Muscle of arm (tissue), 12 donors: Measurements from ENCODE around the gene ARSD. TPM values are rescaled to one million over a fixed set of nuclear protein-coding genes. Genes with fewer than 3 reads are reported as not detected.
"Not testable (repeated sequence)": the region's sequence is repeated elsewhere in the genome, so short reads cannot be mapped to it uniquely, and the experiment has no call there.

Source experiments
- DNase-seq: peaks from one replicate; pipeline ENCODE4 v3.0.0-alpha.2; 2013
- polyA plus RNA-seq, 12 donors: library from polyadenylated mRNA; unstranded; fragments of 120-200 nt; gene quantifications; one replicate each; pipeline ENCODE4 v1.2.1, GENCODE V29; 2013; ENCODE audit not compliant: insufficient read length in 12 of 12

Gene ARSD
- polyA plus RNA-seq, 12 donors = 8.0 to 15.5 (median 9.3) TPM; not detected in 1

DNA sequence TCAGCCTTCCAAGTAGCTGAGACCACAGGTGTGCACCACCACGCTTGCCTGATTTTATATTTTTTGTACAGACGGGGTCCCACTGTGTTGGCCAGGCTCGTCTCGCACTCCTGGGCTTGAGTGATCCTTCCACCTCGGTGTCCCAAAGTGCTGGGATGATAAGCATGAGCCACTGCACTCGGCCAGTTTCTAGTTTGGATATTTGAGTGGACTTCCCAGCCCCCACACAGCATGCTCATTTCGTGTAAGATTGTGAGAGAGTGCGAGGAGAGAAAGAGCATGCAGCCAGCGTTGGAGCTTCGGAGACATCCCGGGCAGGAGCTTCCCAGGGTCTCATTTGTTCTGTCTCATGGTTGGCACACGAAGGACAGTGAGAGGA, 31.8 kb downstream of the ARSD start:
- DNase-seq = no peak

DNA sequence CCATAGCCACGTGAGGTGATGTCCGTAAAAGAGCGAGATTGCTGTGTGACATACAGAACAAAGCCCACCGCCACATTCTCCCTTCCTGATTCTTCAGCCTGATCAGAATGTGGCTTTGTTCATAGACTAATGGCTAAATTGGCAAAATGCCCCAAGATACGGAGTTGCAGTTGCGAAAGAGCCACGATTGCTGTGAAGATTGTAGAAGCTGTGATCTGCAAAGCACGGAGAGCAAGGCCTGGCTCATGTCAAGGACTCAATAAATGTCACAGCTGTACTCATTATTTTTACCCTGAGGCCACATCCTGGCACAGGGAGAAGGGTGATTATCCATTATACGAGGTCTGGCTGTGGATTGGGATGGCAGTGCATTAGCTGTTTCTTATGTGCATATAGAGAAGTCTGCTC, 34.2 kb downstream of the ARSD start:
- no peak for DNase-seq

DNA sequence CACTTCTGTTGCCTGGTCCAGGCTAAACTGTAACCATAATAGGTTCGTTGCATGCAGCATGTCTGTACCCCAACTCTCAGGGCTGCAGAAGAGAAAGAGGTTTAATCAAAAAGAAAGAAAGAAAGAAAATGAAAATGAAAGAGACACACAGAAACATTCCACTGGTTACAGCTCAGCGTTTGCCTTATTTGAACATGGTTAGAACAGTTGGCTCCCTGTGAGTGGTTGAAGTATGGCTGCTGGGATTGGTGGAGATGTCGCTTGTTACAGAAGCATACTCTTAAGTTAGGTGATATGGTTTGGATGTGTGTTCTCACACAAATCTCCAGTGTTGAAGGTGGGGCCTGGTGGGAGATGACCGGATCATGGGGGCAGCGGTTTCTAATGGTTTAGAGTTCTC, 36.3 kb downstream of the ARSD start:
- no peak for DNase-seq

DNA sequence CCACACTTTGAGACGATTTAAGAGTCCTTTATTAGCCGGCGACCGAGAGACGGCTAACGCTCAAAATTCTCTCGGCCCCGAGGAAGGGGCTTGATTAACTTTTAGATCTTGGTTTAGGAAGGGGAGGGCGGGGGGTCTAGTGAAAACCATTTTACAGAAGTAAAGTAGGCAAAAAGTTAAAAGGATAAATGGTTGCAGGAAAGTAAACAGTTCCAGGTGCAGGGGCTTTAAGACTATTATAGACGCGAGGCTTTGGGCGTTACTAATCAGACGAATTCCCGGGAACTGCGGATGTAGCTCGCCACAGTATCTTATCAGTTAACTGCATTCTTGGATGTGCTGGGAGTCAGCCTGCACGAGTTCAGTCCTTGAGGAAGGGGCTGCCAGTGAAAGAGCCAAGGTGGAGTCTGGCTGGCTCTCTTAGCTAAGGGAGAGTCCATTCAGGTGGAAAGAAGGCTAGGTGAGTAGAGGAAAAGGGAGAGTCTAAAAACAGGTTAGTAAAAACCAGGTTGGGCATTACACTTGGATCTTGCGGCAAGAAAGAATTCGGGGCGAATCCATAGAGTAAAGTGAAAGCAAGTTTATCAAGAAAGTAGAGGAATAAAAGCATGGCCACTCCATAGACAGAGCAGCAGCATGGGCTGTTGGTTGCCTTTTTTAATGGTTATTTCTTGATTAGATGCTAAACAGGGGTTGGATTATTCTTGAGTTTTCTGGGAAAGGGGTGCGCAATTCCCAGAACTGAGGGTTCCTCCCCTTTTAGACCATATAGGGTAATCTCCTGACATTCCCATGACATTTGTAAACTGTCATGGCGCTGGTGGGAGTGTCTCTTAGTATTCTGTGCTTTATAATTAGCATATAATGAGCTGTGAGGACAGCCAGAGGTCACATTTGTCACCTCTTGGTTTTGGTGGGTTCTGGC, 38.3 kb downstream of the ARSD start:
- DNase-seq = not testable (repeated sequence)

DNA sequence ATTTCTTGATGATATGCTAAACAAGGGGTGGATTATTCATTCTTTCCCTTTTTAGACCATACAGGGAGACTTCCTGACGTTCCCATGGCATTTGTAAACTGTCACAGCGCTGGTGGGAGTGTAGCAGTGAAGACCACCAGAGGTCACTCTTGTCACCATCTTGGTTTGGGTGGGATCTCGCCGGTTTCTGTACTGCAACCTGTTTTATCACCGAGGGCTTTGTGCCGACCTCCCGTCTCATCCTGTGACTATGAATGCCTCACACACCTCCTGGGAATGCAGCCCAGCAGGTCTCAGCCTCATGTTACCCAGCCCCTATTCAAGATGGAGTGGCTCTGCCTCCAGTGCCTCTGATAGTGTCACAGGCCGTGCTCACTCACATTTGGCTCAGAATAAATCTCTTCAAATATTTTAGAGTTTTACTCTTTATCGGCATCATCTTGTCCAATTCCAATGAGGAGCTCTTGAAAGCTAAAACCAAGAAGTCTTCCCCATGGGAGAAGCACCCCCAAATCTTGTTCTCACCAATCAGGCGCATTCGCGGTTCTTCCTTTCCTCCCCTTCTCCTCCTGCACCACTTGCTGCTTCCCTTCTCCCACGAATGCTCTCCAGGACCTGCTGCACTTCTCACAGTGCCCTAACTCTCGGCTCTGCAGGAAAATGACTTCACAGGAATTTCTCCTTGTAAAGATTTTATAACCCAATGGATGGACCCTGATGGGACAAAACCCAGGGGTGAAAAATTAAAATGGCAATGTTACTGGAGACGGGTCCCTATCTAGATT, 39.2 kb downstream of the ARSD start:
- DNase-seq = not testable (repeated sequence)

DNA sequence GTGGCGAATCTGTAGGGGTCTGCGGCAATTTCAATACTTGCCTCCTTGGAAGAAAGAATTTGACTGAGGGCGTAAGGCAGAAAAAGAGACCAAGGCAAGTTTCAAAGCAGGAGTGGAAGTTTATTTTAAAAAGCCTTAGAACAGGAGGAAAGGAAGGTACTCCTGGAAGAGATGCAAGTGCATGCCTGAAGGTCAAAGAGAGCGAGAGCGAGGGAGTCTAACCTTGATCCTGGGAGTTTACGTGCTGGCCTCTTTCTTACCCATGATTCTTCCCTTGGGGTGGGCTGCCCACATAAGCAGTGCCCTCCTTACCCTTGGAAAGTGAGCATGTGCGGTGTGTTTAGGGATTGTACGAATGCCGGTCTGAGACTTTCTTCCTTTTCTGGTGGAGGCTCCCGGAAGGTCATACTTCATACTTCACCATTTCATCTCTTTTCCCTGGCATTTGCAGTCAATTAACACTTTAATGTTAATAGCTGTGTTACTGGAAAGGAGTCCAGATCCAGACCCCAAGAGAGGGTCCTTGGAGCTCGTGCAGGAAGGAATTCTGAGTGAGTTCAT, 40.0 kb downstream of the ARSD start:
- DNase-seq = no peak

DNA sequence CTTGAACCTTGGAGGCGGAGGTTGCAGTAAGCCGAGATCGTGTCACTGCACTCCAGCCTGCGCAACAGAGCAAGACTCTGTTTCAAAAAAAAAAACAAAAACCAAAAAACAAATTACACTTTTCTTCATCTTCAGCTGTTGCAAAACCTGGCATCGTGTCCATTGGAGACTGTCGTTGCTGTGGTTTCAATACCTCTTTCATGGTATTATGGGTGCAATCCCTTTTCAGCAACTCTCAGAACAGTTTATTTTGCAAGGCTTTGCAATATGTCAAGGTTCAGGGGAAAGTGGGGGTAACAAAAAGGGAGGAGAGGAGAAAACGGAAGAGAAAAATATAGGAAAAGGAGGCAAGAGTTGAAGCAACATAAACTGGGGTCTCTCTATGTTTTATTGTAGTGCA, 40.8 kb downstream of the ARSD start:
- no peak for DNase-seq

DNA sequence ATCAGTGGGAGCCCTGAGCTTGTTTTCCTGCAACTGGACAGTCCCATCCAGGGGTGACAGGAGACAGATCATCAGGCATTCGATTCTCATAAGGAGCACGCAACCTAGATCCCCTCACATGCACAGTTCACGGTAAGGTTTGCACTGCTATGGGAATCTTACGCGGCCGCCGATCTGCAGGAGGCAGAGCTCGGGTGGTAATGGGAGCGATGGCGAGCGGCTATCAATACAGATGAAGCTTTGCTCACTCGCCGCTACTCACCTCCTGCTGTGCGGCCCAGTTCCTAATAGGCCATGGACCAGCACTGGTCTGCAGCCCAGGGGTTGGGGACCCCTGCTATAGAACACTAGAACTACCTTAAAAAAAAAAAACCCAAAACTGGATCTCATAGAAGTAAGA, 45.4 kb downstream of the ARSD start:
- DNase-seq = no peak

DNA sequence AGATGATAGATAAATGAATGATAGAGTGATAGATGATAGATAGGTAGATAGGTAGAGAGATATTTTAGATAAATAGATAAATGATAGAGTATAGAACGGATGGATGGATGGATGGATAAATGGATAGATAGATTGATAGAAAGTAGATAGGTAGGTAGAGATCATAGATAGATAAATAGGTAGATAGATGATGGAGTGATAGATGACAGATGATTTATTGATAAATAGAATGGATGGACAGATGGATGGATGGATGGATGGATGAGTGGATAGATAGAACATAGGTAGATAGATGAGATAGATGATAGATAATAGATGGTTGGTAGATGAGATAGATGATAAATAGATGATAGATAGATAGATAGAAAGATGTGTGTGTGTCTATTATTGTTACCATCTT, 49.5 kb downstream of the ARSD start:
- no peak for DNase-seq

DNA sequence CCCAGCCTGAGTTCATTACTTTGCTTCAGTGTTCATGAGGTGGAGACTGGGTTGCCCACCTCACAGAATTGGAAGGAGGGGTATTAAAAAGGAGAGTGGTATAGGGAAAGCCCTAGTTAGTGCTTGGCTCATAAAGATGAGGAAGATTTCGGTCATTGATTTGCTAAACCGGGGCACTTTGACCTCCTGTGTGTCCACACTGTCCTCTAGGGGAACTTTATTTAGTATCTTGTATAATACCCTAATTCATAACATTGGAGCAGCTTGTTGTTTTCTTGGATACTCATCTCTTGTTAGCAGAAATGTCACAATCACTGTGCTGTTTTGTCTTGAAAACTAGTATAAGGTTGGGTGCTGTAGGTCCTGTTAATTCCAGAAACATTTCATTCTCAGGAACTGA, 50.6 kb downstream of the ARSD start:
- no peak for DNase-seq

DNA sequence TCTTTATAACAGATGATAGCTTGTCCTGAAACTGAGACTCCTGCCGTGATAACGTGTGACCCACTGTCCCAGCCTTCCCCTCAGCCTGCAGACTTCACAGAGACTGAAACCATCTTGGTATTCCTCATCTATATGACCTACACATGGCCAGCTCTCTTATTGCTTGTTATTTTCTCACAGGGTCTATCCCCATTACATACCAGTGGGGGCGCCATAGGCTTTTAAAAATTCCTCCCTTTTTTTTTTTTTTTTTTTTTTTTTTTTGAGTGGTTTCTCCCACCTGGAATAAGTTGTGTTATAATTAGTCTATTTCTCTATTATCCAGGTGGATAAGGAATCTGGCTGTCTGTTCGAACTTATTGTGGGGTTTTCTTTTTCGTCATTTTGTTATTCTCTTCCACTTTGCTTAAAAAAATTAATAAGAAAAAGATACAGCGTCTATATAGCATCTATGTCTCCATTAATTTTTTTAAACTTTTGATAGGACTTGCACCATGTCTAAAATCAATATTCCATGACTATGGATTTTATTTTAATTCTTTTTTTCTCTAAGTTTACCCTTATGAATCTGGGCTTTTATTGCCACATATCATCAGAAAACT, 53.2 kb downstream of the ARSD start:
- DNase-seq = no peak

DNA sequence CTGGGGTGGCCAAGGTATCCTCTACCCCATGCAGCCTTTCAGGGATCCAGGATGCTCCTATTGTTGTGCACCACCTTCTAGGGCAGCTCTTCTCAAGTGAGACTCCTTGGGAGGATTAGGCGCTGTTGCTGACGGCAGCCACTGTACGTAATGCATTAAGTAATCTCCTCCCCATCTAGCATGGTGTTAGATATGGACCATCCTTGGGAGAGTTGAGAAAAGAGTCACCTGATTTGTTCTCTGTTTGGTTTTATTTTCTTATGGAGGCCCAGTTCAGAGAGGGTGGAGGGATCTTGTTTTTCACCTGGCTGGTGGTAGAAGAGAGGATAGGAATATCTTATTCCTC, 54.0 kb downstream of the ARSD start:
- no peak for DNase-seq

DNA sequence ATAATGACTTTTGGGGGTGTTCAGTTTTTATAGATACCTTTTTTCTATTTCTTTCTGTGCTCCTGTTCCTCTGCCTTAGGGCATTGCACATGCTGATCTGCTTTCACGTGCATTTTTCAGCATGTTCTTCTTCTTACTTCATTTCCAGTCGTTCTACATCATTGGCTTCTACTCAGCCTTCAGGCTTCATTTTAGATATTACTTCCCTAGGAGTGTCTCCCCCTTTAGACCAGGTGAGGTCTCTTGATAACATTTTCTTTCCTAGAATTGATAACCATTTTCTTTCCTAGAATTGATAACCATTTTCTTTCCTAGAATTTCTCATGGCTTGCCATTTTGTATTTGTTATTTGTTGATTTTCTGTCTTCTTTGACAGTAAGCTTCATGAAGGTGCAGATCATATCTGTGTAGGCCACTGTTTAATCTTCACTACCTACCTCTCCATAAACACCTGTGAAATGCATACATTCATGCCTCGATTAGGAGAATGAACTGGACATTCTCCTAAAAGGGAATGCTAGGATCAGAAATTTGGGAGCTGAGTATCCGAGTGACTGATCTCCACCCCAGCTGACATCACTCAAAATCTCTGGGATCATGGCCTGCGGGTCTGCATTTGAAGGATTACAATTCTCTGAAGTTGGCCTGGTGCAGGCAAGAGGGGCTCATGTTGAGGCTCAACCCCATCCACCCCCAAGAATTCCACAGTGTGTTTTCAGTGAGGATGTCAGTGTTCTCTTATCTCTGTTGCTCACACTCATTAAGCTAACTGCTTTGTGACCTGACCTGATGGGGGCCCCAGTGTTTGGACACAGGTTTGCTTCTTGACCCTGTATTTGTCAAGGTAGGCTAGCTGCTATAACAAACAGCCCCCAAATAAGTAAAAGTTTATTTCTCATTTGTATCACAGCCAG, 54.7 kb downstream of the ARSD start:
- DNase-seq = no peak

DNA sequence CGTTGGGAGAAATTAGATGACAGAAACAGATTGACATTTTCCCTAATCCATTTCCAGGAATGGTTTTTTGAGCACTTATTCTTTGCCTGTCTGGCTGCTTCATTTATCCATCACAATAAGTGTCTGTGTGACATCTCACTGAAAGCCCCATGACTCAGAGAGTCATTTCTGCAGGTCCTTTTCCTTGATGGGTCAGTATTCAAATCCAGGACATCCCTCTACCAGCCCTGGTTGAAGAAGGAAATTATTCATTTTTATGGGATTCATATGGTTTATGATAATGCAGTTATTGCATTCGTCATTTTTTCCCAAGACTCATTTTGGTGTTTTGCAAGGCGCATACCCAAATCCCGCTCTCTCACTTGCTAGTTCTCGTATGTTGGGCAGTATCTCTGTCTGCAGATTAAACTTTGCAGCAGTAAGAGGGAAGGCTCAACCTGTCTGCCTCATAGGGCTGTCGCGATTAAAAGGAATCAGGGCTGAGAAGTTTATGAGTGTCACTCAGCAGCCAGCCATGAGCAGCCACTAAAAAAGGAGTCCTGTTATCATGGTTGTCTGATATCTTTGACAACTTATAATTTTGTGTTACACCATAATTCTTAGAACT, 56.4 kb downstream of the ARSD start:
- DNase-seq = no peak

DNA sequence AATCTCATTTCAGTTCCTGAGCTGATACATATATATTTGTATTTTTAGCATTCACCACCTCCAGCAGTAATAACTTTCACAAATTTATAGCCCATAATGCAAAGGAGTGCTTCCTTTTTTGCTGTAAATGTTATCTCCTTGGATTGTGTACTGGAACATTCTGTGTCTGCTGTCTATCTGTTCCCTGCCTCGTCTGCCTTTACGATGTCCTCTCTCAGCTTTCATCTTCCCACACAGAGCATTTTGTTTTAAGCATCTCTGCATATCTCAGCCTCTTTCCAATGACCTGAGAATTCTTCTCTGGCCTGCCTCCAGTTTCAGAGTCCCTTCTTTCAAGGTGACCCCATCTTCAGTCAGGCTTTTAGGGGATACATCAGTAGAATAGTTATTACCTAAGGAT, 57.3 kb downstream of the ARSD start:
- DNase-seq = no peak

DNA sequence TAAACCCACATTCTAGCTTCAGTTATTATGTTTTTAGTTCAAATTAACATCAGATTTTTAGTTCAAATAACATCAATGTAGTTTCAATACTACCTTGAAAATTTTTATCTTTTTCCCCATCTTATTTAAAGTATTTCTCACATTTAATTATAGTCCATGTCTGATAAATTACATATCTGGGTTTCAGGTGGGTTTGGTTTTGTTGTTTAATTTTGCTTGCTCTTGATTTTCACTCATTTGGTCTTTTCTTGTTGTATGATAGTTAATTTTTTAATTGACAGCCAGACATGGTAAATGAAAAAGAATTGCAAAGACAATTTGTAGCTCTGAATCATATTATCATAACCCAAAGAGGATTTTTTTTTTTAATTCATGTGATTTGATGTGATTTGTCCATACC, 58.5 kb downstream of the ARSD start:
- DNase-seq = no peak

DNA sequence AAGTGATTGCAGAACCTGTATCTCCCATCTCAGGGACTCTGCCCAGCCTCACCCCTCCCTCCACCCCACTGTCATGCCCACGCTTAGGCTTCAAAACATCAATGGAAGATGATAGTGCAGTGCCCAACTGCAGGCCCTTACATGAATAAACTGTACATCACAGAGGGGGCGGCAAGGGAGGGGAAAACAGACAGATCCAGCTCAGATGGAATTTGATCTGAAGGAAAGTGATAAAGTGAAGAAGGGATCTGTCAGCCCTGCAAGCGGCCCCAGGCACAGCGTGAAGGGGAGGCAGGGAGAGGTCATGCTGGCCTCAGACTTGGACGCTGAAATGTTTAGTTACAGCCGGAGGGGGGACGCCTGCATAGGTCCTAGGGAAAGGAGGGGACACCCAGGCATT, 61.9 kb downstream of the ARSD start:
- no peak for DNase-seq

DNA sequence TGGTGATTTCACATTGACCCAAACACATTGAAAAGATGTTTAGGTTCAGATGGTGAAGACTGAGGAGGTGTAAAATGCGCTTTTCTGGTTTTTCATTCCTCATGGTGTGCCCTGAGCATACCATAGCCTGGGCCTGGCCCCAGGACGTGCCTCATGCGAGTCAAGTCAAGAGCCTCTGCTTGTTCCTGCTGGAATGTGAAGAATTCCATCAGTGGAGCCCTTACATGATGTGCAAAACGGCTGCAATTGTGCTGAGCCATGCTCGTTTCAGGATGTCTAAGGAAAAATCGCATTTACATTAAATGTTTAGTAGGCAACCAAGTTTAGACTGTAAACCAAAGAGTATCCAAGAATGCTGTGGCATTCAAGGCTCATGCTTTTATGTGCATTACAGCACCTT, 65.5 kb downstream of the ARSD start:
- DNase-seq = no peak

DNA sequence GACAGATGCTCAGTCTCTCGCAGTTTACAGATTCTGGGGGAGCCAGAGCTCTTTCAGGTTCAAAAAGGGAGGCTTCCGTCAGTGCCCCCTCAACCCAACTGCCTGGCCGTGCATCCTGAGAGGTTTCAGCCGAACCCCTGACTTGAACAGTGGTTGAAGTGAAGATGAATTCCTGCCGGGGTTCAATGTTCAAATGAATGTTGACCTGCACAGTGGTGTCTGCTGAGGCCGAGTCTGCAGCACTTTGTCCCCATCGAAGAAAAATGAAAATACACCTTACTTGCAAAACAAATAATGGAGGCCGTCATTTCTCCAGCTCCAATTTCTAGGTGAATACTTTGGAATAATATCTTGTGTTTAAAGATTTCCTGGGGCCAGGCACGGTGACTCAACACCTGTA, 66.7 kb downstream of the ARSD start:
- DNase-seq = no peak

DNA sequence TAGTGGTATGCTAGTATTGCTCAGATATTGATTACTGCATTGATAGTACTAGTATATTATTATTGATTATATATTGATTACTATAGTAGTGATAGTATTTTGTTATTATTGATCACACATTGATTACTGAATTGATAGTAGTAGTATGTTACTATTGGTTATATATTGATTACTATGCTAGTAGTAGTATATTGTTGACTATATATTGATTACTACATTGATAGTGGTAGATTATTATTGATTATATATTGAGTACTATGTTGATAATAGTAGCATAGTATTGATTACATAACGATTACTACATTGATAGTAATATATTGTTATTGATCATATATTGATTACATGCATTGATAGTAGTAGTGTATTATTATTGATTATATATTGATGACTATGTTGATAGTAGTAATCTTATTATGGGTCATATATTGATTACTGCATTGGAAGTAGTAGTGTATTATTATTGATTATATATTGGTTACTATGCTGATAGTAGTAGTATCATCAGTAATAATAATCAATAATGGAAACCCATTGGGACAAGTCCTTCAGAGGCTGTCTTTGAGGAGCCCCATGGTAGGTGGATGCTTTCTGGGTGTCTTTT, 69.8 kb downstream of the ARSD start:
- no peak for DNase-seq

DNA sequence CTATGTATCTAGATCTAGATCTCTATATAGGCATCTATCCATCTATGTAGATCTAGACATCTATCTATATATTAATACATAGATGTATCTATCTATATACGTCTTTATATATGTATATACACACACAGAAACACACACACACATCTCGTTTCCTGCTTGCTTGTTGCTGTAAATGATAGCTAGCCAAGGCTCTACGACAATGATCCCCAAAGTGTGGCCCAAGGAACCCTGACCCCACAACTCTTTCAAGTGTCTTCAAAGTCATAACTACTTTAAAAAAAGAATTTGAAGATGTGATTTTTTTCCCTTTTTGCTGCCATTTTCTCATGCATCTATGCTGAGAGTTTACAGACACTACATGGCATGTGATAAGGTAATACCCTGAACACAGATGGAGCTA, 71.6 kb downstream of the ARSD start:
- DNase-seq = no peak
